ENCODE data around the gene SLC5A1.

Gene SLC5A1

DNA sequence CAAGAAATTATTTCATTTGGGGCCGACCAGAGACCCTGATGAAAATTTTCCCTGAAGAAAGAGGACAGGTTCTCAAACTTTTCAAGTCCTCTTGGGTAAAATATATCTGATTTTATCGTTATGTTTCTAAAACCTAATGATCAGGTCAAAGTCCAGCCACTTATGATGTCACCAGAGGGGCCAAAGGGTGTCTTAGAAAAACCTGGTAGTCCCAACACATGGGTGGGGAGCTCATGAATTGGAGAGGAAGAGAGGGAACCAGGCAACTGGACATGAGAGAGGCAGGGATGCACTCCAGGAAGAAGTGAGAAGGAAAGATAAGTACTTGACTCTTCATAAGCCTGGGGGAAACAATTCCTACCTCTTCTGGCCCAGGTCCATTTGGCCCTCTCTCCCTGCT, 9.2 kb downstream of the SLC5A1 start:
- no peak for DNase-seq

DNA sequence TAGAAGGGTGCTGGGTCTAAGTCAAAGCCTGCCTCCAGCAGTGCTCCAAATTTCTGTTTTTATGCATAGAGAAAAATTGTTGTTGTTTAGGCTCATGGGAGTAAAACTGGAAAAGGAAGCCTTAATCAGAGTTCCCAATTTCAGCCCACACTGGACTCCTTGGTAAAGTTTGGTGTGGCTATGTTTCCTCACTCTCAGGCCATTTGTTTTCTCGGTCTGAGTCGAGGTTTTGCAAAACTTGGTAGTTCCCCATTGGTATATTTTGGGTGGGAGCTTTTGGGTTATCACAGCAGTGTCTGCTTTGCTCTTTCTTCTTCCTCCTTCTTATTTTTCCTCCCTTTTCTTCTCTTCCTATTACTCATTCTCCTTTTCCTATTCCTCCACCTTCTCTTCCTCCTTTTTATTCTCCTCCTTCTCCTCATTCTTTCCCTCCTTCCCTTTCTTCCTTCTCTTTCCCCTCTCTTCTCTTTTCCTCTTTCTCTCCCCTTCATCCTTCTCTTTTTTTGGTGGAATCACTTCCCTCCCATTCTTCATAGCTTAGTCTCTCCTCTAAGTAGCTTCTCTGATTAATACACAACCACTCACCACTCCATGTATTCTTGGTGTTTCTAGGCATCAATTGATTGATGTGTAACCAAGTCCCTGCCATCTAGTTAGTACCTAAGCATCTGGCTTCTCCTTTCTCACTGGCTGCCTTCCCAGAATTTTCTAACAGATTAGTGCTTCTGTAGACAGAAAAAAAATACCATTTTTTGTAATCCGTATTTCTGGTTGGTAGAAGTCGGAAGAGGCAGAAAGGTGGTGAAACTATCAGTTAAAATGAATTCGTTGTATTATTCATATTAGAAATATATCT, 10.1 kb downstream of the SLC5A1 start:
- DNase-seq: no peak

DNA sequence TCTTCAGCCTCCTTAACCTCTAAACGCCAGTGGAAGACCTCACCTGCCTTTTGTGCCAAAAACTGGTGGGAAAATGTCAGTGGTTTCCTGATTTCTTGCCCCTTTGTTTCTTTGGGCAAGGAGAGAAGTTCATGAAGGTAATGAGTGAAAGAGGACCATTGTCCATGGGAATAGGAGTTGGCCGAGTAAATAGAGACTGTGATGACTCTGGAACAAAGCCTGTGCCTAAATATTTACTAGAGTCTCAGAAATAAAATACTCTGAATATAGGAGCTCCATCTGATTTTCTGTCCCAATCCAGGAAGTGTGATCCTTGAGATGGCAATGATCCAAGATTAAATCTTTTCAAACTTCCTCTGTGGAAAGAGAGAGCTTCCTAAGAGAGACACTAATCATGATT, 12.0 kb downstream of the SLC5A1 start:
- DNase-seq: no peak

DNA sequence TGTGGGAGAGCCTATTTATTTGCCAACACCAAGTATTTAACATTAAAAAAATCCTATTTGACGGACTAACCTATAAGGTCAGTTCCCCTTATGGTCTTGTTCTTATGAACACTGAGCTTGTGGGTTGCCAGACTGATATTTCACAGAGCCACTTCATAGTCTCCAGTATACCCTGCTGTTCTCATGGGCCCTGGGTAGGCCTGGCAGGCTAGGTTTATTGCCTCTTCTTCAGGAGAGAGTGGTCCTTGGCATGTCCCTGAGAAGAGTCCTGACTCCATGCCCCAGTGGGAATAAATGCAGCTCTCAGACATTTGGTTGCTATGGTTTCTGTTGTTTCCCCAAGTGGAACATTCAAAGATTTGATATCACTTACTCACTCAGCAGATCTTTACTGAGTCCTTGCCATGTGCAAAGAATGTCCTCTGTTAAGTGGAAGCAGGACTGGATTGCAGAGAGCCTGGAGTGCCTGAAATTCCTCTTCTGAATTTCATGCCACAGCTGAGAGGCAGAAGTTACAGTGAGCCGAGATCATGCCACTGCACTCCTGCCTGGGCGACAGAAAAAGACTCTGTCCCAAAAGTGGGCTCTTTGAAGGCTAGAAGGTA, 15.7 kb downstream of the SLC5A1 start:
- no peak for DNase-seq

DNA sequence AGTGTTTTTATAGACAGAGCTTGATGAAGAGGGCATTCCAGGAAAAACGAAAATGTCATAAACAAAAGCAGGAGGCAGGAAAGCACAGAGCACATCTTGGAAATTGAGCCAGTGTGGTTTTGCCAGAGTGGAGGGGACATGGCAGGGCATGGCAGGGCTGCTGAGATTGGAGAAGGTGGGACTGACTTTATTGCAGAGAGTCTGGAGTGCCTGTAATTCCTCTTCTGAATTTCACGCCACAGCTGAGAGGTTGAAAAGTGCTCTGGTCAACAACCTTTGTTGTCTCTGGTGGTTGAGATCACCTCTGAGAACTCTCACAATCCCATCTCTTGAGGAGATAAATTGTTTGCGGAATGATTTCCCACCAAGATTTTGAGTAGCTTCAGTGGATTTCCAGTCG, 16.4 kb downstream of the SLC5A1 start:
- DNase-seq: no peak

DNA sequence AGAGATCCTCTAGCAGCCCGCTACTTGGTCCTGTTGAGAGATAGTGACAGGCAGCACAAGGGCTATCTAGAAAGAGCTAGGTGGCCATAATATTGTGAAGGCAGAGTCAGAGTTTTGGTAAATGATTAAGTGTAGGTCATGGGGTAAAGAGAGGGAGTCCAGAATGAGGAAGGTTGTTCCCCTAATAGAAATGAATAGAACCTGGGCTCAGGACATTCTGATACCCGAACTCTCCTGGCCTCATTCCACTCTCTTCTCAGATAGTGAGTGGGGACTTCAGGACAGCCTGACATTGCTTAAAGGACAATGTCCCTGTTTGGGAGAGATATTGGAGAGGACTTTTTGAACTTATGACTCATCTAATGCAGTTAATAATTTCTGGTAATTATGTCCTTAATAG, 20.6 kb downstream of the SLC5A1 start:
- DNase-seq: no peak

DNA sequence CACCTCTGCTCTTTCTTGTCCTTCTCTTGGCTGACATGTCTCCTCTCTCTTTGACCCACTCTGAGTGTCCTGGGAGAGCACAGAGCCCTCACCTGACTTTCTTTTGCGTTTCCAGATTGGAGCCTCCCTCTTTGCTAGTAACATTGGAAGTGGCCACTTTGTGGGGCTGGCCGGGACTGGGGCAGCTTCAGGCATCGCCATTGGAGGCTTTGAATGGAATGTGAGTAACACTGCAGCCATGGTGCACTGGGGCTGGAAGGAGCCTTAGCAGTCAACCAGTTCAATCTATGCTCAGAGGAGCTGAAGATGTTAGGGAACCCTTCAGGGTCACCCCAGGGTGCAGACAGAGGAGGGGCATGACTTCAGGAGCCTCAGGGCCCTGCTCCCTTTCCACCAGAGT, 23.8 kb downstream of the SLC5A1 start:
- no peak for DNase-seq

DNA sequence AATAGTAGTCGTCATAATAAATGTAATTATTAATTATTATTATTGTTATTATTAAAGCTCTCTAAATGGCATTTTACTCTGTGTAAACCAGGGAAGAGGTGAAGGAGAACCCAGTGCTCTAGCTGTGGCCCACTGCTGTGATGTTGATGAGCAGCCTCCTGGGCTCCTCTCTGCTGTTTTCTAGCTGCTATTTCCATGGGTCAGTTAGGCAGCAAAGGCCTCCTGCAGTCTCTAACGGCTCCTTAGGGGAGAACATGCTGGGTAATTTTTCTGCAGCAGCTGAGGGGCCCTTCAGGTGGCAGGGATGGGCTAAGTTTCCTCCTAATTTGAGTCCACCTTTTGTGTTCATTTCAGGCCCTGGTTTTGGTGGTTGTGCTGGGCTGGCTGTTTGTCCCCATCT, 24.6 kb downstream of the SLC5A1 start:
- no peak for DNase-seq

DNA sequence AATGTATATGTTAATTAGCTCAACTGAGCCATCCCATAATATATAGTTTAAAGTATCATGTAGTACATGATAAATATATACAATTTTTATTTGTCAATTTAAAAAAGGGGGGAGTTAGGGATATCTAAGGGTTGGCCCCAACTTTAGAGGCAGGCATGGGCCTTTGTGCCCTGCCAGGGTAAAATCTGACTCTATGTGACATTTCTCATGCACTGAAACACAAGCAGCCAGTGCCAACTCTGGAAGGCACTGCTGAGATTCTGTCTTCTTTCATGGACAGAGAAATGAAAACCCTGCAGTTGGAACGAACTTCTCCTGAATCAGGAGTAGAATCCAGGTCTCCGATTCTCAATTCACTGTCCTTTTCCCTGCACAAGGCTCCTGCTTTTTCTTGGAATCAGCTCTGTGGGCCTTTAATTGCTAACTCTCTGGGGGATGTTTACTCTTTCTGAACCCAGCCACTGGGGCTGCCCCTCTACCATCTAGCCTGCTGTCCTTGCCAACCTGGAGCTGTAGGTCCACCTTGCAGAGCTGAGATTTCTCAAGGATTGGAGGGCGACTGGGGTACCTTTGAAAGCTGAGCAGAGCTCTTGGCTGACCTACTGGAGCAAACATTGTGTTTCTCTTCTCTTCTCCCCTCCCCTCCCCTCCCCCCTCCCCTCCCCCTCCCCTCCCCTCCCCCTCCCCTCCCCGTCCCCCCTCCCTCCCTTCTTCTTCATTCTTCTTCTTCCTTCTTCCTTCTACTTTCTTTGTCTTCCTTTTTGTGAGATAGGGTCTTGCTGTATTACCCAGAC, 26.7 kb downstream of the SLC5A1 start:
- DNase-seq: no peak

DNA sequence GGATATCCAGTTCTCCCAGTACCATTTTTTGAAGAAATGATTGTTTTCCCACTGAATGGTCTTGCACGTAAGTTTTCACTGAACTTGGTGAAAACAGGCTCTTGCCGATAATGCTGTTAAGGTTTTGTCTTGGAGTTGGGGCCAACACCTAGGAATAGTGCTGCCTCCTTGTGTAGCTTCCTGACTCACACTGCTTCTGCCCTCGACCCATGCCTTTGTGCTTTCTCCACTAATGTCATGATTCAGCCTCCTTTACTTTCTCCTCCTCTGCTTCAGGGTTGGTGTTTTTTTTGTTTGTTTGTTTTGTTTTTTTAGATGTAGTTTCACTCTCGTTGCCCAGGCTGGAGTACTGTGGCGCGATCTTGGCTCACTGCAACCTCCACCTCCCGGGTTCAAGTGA, 30.2 kb downstream of the SLC5A1 start:
- no peak for DNase-seq

DNA sequence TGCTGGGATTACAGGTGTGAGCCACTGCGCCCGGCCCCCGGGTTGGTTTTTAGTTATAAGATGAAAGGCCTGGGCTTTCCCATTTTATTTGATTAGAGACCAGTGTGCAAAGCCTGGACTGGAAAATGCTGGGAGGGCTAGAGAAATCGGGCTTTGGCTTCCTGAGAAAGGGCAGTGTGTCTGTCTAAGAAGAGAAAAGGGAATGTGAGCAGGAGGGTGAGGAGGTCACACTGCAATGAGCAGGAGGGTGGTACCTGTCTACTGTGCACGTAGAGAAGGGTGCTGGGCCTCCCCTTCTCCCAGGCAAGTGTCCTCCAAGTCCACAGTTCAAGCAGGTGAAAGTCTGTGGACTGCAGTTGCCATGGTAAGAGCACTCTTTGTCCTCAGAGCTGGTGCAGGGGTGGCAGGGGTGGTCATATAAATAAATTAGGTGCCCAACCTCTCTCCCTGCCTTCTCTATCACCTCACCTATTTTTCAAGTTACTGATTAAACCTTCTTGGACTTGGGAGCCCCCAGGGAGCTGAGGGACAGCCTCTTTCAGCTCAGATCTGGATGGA, 30.8 kb downstream of the SLC5A1 start:
- no peak for DNase-seq

DNA sequence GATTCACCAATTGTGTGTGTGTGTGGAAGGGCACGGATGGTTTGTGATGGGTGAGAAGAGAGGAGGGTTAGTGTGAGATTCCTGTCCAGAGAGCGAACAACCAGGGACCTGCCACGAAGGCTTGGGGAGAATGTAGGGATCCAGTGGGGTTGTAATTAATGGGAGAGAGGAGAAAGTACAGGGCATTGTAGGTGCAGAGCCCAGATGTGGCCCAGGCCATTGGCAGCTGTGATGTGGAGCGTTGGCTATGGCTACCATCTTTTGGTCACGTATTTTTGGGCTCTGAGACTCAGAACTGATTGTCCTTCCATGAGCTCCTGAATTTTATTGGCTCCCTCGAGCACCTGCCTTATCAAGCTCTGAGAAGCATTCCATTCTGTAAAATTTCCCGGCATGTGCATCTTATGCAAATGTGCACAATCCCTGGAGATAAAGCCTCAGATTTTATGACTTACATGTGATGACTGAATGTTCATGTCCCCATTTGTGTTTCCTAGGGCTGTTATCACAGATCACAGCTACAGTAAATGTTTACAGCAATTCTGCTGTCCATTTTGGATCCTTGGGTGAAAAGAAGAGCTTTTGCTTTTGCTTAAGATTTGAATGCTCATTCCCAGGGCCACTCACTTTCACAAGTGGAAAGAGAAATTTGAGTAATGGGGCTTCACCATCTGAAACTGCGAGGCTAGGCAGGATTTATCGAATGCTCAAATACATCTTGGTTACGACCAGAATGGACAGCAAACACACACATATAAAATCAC, 33.1 kb downstream of the SLC5A1 start:
- DNase-seq: no peak

DNA sequence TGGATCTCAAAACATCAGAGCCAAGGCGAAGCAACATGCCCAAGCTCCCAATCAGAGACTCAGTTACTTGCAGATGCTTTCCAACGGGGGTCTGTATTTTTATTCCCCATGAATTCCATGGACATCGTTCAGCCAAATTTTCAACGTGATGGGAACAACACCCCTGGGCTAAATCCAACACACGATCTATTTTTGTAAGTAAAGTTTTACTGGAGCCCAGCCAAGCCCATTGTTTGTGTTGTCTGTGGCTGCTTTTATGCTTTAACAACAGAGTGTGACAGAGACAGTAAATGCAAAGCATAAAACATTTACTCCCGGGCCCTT, 33.7 kb downstream of the SLC5A1 start:
- no peak for DNase-seq

DNA sequence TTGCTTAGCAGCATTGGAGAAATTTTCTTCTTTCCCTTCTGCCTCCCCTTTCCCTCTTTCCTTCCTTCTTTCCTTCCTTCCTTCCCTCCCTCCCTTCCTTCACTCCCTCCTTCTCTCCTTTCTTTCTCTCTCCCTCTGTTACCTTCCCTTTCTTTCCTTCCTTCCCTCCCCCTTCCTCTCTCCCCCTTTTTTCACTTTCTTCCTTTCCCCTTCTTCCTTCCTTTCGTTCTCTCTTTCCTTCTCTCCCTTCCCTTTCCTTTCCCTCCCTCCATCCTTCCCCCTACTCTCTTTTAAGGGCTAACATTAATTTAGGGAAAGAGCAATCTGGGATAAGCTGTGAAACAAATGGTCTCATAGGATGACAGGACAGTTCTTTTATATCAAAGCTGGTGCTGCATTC, 34.1 kb downstream of the SLC5A1 start:
- DNase-seq: no peak

DNA sequence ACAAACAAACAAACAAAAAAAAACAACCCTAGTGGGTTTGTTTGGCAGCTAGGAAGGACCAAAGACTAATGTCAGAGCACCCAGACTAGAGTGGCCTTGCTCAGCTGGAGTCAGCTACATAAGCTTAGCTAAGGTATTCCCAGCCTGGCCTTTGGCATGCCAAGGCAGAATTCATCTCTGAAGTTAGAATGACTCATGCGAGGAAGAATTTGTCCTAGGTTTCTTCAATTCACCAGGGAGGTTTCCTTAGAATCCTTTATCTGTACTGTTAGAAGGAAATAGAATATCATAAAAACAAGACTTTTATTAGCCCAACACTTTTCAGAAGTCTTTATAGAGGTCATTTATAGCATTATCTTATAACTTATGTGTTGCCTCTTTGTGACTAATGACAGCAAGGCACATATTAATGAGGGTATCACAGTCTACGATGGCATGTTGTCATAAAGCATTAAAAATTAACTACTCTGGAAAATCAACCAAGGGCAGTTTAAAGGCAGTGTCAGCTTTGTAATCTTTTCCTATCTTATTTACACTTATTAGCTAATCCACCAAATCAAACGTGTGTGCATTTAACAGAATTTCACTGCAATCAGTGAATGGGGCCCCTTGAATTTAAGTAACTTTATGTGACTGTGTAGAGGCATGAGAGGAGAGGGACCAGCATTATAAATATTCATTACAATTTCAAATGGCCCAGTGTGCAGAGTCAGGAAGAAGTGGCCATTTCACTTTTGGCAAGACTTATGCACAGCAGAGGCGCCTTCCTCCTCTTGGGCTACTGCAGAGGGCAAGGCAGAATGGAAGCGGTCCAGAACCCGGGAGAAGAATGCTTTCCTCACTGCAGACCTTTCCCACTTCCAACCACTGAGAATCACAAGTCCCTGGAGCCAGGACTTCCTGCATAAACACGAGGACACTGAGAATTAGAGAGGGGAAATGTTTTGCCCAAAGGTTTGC, 36.3 kb downstream of the SLC5A1 start:
- DNase-seq: no peak

DNA sequence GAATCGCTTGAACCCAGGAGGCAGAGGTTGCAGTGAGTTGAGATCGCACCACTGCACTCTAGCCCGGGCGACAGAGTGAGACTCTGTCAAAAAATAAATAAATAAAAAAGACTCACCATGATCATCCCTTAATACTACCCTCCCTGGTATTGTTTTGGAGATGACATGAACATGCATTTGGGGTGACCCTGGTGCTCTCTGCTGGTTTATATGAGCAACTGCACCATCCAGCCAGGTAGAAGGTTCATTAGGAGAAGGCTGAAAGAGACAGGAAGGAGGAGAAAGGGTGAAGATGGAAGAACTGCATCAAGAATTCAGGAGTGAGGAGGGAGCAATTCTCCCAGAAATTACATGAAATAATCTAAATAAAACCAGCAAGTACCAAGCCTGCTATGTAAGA, 37.8 kb downstream of the SLC5A1 start:
- DNase-seq: no peak

DNA sequence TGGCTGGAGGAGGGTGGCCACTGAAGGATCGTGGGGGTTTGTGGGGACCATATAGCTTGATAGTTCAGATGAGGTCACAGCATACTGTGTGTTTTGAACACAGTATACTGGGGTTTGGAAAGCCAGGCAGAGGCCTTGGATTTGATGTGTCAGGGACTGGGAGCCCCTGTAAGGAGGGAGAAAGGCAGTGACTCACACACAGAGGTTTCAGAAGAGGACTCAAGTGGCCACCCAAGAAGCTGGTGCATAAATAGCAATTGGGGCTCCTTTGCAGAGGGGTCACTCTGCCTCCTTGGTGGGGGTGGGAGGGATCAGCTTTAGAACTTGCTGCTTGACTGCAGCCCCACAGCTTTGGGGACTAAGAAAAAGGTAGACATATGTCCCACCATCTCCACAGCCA, 39.3 kb downstream of the SLC5A1 start:
- DNase-seq: no peak

DNA sequence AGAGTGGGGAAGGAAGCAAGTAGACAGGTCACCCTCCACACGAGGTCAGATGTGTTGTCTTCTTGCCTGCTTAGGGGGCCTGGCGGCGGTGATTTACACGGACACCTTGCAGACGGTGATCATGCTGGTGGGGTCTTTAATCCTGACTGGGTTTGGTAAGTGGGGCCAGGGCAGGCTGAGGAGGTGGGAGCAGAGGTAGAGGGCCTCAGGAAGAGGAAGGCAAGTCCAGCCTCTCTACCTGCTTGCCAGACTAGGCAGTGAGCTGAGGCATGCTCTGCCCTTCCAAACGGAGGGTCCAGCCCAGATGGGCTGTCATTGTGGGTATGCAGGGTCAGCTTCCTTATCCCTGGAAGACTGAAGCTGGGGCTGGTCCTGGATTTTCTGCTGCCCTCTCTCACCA, 39.9 kb downstream of the SLC5A1 start:
- DNase-seq: no peak

DNA sequence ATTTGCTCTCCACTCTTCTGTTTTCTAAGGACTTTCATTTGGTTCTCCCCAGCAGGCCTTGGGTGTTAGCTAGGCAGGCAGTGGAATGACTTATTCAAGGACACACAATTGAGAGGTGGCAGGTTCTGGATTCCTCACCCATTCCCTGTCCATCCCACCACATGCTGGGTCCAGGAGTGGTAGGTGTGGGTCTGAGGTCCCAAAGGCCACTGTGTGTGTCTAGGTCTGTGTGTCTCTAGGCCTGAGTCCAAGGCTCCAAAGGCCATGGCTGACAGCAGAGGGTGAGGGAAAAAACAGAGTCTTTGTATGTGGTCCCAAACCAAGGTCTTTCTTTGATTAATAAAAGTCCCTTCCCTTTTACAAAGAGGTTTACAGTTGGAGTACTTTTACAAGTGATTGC, 40.8 kb downstream of the SLC5A1 start:
- DNase-seq: no peak

DNA sequence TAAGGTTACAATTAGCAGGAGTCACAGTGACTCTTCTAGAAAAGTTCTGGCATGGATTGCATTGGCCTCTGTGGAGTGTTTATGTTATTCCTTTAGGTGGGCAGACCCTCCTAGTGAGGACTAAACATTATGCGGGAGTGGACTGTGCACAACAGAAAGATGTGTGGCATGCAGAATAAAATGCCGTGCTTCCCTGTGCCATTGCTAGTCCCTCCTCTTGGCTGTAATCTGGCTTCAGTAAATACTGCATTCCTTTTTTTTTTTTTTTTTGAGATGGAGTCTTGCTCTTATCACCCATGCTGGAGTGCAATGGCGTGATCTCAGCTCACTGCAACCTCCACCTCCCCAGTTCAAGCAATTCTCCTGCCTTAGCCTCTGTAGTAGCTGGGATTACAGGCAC, 45.0 kb downstream of the SLC5A1 start:
- DNase-seq: no peak

DNA sequence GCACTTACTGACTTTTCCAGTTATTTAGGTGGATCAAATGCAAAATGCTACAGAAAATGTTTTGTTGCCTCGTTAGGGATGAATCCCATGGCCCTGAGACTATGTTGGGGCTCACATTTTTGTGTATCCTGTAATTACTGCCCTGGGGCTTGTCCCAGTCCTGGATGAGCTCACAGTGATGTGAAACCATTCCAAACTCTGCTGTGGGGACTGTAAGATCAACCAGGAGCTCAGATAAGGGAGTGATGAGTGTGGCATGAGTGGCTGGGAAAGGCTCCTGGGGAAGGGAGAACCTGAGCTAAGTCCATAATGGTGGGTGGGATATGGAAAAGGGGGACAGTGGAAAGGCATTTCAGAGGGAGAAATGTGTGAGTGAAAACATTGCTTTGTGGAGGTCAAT, 54.0 kb downstream of the SLC5A1 start:
- no peak for DNase-seq

Measured in stimulated activated CD8-positive, alpha-beta memory T cell treated with anti-CD3 and anti-CD28 coated beads, Interleukin-4, amount 100 ng/mL, for 48 hours (primary cell).